RWPE2 (cell line): Measurements from ENCODE around the gene NAPB.
A peak's percentile ranks its signal among the peaks of the same experiment; 100 is the strongest.

Experiments used
- ATAC-seq: fragments of 200-7000 bp; cut with Tn5 transposase; 3 replicates; pipeline ENCODE4 v1.9.1; 2021; ENCODE audit warnings: low read depth
- DNase-seq: peaks from one replicate; pipeline ENCODE4 v3.0.0-alpha.2; 2020; ENCODE audit warnings: low spot score
- H3K27ac ChIP-seq: fragments of 450-650 bp; 2 replicates; pipeline ENCODE4 v1.5.1; 2017; ENCODE audit warnings: mild to moderate bottlenecking; ENCODE audit not compliant: poor library complexity, severe bottlenecking
- H3K27me3 ChIP-seq: fragments of 250-450 bp; sonication (Bioruptor Pico); 2 replicates; pipeline ENCODE4 v1.5.1; 2021; ENCODE audit warnings: mild to moderate bottlenecking, moderate library complexity; ENCODE audit not compliant: insufficient read depth, poor library complexity, severe bottlenecking
- H3K36me3 ChIP-seq: fragments of 250-450 bp; sonication (Bioruptor Pico); 2 replicates; pipeline ENCODE4 v1.5.1; 2020; ENCODE audit warnings: low read depth, mild to moderate bottlenecking, moderate library complexity
- H3K4me1 ChIP-seq: fragments of 250-450 bp; sonication (Bioruptor Pico); 2 replicates; pipeline ENCODE4 v1.5.1; 2021; ENCODE audit warnings: mild to moderate bottlenecking, moderate library complexity; ENCODE audit not compliant: insufficient read depth, poor library complexity, severe bottlenecking
- H3K4me3 ChIP-seq: fragments of 250-450 bp; sonication (Bioruptor Pico); 2 replicates; pipeline ENCODE4 v1.5.1; 2021; ENCODE audit warnings: mild to moderate bottlenecking, moderate library complexity; ENCODE audit not compliant: severe bottlenecking
- H3K9me3 ChIP-seq: fragments of 250-450 bp; sonication (Bioruptor Pico); 2 replicates; pipeline ENCODE4 v1.5.1; 2021; ENCODE audit warnings: mild to moderate bottlenecking, moderate library complexity; ENCODE audit not compliant: severe bottlenecking
- TF ChIP-seq, protein P1 (sequence below): fragments of 450-650 bp; IDR thresholded peaks from one replicate; pipeline ENCODE4 v1.5.1; 2017; ENCODE audit warnings: mild to moderate bottlenecking, moderate library complexity; ENCODE audit not compliant: poor library complexity, severe bottlenecking

The NAPB gene

DNA sequence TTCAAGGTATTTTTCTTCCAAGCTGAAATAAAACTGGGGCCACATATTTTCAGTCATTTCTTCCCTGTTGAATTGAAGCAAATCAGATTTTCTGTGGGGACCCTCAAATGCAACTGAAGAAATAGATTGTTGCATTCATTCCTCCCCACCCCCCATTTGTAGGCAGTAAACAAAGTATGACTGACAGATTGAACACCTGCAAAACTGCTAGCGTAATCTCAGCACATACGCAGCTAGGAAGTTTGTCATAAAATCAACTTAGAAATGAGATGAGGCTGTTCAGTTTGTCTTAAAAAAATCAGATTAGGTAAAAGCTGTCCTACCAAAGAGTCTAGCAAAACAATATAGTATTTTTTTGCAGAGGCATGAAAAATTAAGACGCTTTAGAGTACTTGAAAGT, 50.4 kb downstream of the NAPB start:
- peaks cover 97% of the 10 kb centered on the region for H3K36me3 ChIP-seq
- H3K27ac ChIP-seq = no peak overlapping the region
- H3K9me3 ChIP-seq = no peaks in the 10 kb centered on the region
- H3K27me3 ChIP-seq = no peaks in the 10 kb centered on the region
- no peak overlapping the region for H3K4me3 ChIP-seq
- peaks cover 28% of the 10 kb centered on the region for H3K4me1 ChIP-seq
- DNase-seq (no peak), ATAC-seq (no peak)
- TF ChIP-seq, protein P1, sequence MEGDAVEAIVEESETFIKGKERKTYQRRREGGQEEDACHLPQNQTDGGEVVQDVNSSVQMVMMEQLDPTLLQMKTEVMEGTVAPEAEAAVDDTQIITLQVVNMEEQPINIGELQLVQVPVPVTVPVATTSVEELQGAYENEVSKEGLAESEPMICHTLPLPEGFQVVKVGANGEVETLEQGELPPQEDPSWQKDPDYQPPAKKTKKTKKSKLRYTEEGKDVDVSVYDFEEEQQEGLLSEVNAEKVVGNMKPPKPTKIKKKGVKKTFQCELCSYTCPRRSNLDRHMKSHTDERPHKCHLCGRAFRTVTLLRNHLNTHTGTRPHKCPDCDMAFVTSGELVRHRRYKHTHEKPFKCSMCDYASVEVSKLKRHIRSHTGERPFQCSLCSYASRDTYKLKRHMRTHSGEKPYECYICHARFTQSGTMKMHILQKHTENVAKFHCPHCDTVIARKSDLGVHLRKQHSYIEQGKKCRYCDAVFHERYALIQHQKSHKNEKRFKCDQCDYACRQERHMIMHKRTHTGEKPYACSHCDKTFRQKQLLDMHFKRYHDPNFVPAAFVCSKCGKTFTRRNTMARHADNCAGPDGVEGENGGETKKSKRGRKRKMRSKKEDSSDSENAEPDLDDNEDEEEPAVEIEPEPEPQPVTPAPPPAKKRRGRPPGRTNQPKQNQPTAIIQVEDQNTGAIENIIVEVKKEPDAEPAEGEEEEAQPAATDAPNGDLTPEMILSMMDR = no peak

DNA sequence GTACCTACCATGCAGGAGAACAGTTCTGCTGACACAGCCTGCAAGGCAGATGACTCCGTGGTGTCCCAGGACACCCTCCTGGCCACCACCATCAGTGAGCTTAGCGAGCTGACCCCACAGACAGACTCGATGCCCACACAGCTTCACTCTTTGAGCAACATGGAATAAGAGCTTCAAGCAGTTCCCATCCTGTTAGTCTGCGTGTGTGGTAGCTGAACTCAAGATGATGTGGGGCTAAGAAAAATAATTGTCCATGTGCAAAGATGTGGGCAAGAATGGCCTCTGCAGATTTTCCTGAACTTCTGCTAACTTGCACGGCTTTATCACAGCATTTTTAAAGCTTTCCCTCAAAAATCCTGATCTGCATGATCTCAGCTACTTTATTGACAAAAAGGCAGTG, 51.0 kb downstream of the NAPB start:
- Histone ChIP-seq H3K4me1 (peaks cover 30% of the 10 kb centered on the region), H3K27me3 (no peaks in the 10 kb centered on the region), H3K4me3 (no peak overlapping the region), H3K36me3 (peaks cover 97% of the 10 kb centered on the region), H3K9me3 (no peaks in the 10 kb centered on the region), H3K27ac (no peak overlapping the region)
- DNase-seq (no peak), ATAC-seq (no peak)
- TF ChIP-seq, protein P1 = no peak

DNA sequence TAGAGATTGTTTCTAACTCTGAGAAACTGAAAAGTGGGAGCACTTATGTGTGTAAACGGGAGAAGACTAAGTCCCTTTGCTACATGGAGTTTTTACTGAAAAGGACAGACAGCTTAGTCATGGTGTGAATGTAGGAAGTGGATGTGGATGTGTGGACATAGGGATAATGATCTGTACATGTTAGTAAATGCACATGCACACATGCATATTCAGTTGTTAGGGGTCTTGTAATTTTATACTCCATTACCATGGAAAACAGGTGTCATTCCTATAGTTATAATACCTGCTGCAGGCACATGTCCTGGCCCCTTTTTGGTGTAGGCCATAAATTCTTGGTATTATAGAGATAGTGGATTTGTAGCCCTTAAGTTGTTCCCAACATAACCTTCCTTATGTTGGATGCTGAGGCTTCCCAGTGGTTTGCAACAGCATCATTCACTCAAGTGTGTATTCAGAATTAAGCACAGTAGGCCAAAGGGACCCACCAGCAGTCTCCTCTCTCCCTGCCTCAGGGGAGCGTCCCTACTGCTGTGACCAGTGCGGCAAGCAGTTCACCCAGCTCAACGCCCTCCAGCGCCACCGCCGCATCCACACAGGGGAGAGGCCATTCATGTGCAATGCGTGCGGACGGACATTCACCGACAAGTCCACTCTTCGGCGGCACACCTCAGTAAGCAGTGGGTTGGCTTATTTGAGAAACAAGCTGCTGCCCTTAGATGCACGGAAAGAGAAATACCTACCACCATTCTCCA, 52.0 kb downstream of the NAPB start:
- Histone ChIP-seq H3K9me3 (no peaks in the 10 kb centered on the region), H3K4me3 (no peak overlapping the region), H3K27me3 (no peaks in the 10 kb centered on the region), H3K4me1 (peaks cover 30% of the 10 kb centered on the region), H3K36me3 (peaks cover 98% of the 10 kb centered on the region), H3K27ac (no peak overlapping the region)
- TF ChIP-seq, protein P1 = no peak
- ATAC-seq = no peak
- DNase-seq = no peak

DNA sequence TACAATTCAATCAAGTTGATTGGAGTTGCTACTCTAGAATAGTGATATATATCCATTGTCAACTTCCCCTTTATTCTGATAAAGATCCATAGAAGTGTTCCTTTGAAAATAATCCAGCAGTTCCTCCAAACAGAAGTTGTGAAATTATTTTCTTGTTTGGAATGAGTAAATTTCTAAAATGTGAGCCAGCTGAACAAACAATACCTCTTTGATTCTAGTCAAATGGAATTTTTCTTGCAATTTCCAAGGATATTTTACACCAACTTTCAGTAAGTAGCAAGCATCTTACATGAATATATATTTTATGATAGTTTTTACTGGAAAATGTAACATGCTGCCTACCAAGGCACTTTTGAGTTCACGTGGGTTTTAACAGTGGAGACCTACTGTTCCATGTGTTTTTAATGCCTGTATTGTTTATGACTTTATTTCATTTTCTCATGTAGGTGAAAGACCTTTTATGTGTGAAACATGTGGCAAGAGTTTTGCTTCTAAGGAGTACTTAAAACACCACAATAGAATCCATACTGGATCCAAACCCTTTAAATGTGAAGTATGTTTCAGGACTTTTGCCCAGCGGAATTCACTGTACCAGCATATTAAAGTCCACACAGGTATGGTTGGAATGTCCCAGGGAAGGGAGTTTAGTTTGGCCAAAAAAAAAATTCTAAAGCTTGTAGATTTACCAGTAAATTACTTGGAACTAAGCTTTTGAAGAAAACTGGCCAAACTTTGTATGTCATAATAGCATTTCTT, 52.8 kb downstream of the NAPB start:
- no peaks in the 10 kb centered on the region for H3K9me3 ChIP-seq
- ATAC-seq = no peak
- TF ChIP-seq, protein P1 = no peak
- no peak for DNase-seq
- peaks cover 92% of the 10 kb centered on the region for H3K36me3 ChIP-seq
- peak overlapping the region; percentile 17 for H3K27ac ChIP-seq
- H3K4me3 ChIP-seq = no peak overlapping the region
- H3K4me1 ChIP-seq = peaks cover 30% of the 10 kb centered on the region
- H3K27me3 ChIP-seq = no peaks in the 10 kb centered on the region

DNA sequence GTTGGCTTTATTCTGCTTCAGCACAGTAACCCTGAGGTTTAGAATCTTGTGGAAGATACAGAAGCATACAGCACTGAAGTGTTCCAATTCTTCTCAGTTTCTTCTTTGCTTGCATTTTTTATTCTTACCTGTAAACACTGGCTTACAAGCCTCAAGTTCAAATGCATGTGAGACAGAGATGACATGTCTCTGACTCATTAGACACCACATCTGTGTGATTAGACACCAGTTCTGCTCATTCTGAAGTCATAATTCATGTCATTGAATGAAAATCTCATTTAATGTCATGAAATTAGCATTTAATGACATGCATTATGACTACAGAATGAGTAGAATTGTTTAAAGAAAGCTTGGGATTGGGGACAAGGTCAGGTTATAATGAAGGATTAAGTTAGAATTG, 53.5 kb downstream of the NAPB start:
- H3K36me3 ChIP-seq = peaks cover 84% of the 10 kb centered on the region
- H3K4me3 ChIP-seq = no peak overlapping the region
- no peak for DNase-seq
- H3K27ac ChIP-seq = peak overlapping the region; percentile 17
- no peaks in the 10 kb centered on the region for H3K27me3 ChIP-seq
- TF ChIP-seq, protein P1 = no peak
- no peaks in the 10 kb centered on the region for H3K9me3 ChIP-seq
- H3K4me1 ChIP-seq = peaks cover 30% of the 10 kb centered on the region
- peak; percentile 77 for ATAC-seq
